ENCODE measurements around the gene HJURP.

HJURP gene

DNA sequence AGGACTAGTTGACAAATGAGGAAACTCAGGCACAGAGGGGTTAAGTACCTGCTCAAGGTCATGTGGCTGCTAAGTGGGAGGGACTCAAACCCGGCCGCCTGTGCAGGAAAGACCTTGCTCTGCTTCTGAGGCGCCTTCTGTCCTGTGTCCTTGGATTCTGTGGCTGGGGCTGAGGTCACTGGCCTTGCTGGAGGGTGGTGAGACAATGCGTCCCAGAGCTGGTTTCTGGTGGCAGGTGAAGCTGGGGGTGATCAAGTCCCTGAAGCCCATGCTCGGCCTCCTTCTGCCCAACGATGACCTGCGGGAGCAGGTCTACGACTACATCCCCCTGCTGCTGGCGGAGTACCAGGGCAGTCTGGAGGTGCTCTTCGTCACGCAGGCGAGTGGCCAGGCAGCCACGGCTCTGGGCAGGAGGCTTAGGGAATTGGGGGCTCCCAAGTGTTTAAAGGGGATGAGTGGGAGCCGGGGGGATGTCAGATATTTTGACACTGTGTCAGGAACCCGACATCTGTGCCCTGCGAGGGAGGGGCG, 60.1 kb downstream of the HJURP start:
- DNase-seq (ENCODE audit: low read depth in 2 of 2, low spot score in 1 of 2): no peak

DNA sequence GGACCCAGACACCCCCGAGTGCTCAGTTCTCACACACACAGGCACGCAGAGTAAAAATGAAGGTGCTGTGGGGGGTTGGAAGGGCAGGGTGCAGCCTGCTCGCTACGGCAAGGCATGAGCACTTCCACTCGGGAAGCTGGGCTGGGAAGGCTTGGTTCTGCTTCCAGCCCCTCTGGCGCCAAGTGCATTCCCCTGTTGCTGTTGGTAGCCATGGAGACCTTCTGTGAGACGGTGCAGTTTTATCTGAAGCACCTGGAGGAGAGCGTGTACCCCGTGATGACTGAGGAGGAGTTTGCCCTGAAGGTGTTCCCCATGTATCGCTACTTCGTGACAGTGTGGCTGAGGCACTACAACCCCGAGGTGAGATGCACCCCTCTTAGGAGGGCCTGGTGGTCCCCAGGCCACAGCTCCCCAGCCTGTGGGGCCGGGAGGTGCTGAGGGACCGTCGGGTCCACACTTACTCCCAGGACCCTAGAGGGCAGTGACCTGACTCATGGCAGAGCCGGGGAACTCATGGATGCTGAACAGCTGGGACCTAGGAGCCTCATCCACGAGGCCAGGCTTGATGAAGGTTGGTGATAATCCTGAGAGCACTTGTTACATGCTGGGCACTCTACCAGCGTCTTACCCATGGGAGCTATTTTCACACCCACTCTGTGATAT, 60.7 kb downstream of the HJURP start:
- DNase-seq (ENCODE audit: low read depth in 2 of 2, low spot score in 1 of 2): no peak

DNA sequence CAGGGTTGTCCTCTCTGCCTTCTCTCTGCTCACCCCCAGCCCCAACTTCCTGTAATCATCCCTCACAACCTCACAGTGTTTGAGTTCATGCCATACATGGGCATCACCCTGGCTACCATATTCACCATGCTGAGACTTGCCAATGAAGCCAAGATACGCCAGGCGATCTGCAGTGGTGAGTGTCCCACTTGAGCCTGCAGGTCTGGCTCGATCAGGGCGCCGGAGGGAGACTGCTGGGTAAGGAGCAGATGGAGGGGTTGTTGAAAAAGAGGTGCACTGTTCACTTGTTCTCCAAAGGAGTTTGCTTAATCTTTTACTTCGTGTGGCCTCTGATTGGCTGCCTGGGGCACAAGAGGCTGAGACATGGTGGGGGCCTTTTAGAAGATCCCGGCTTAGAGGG, 61.6 kb downstream of the HJURP start:
- no peak for DNase-seq (ENCODE audit: low read depth in 2 of 2, low spot score in 1 of 2)

DNA sequence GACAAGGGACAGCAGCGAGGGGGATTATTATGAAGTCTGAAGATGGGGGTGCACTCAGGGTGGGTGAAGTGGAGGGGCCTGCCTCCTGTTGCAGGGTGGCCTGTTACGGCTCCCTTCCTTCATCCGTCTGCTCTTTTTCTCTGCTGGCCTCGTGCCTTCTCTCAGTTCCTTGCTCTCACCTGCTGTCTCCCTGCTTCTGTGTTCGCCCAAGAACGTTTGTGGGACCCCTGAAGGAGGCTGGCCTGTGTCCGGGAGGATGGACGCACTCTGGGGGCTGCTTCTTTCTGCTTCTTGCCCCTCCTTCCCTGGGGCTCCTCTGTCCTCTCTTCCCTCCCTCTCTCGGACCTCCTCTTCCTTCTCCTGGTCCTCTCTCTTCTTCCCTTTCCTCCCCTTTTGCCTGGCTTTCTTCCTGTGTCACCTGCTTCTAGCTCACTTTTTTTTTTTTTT, 62.4 kb downstream of the HJURP start:
- DNase-seq (ENCODE audit: low read depth in 2 of 2, low spot score in 1 of 2): no peak

DNA sequence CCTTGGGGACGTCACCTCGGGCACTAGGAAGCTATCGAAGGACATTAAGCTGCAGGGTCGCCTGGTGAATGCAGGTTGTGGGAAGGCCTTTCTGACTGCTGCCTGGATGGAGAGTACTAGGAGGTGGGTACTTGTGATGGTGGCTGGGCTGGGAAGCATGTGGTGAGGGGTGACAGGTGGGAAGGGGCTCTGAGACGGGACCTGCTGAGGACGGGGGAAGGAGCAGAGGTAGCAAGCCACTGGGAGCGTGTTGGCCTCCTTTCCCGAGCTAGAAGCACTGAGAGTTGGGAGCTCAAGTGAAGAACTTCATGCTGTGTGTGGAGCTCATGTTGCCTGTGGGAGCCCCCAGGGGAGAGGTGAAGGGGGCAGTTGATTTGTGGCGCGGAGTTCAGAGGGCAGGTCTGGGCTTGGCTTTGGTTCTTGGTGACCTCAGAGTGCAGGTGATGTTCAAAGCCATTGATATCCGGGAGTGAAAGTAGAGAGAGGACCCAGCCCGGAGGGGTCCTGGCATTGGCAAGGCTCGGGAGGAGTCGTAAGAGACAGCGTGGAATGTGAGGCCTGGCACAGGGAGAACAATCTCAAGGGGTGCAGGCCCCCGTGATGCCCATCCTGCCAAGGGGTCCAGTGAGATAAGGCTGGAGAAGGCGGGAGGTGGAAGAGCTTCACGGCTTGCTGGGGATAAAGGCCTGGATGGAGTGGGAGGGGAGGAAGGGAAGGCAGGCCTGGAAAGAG, 63.0 kb downstream of the HJURP start:
- DNase-seq (ENCODE audit: low read depth in 2 of 2, low spot score in 1 of 2): no peak

DNA sequence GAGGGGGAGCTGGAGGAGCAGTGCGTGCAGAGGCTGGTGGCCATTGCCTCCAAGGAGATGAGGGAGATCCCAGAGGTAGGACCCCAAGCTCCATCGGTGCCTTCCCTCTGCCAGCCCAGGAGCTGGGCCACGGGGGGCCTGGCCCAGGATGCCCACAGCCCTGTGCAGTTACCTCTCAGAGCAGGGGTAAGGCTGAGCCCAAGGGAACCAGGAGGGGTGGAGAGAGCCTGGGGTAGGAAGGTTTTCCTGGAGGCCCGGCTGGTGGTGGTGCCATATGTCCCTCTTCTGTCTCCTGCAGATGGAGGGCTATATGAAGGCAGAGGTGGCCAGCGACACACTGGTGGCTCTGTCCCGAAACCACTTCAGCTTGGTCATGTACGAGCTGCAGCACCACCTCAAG, 64.8 kb downstream of the HJURP start:
- DNase-seq (ENCODE audit: low read depth in 2 of 2, low spot score in 1 of 2): no peak
